HG02798 (cell line): ENCODE data around the gene WDFY4.

ENCODE experiments used
- ATAC-seq: cut with Tn5 transposase; IDR thresholded peaks from one replicate; pipeline ENCODE4 v1.9.1; 2021; ENCODE audit warnings: mild to moderate bottlenecking; ENCODE audit not compliant: unreplicated experiment, poor library complexity

Gene WDFY4

DNA sequence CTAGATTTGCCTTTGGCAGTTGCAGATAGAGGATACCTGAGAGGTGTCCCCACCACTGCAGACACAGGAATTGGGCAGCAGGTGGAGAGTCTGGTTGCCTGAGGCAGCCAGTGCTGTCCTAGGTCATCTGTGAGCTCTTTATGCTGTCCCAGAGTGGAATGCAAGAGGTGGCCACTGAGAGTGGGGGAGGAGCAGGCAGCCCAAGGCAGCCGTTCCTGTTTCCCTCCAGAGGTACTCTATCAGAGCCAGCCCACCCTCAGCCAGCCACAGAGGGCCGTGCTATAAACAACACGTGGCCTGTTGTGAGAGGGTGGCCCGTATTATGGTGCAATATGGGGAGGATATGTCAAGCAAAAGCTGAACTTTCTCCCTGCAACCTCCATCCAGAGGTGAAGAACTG lies 246.5 kb downstream of the WDFY4 start:
- ATAC-seq: no peak

DNA sequence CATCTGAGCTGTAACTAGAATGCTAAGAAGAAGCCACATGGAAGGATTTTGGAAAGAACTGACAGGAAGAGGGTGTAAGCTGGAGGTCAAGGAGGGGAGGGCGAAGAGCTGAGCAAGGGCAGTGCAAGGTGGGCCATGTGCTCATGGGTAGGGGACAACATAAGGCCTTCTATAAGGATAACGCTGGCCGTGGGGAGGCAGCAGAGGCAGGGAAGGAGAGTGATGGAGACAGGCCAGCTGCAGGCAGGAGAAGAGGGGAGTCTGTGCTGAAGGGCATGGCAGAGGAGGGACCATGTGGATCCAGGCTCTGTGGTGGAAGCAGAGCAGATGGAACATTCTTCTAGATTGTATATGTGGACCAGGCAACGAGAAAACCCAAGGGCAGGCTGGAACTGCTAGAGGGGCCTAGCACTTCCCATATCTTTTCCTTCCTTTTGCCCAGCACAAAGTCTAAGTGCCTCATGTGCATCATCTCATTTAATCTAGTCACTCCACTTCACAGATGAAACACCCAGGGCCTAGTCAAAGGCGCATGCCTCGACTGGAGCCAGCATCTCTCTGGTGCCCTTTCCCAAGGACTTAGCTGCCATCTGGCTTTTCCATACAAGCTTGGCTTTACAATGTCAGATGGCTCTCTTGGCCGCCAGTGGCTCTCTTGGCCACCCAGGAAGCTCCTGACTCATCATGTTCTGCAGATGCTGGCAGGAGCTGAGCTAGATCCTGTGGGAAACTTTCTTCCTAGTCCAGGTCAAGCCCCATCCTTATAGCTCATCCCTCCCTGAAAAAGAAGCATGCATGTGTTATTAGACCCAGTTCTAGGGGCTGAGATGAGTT lies 248.4 kb downstream of the WDFY4 start:
- ATAC-seq: no peak

DNA sequence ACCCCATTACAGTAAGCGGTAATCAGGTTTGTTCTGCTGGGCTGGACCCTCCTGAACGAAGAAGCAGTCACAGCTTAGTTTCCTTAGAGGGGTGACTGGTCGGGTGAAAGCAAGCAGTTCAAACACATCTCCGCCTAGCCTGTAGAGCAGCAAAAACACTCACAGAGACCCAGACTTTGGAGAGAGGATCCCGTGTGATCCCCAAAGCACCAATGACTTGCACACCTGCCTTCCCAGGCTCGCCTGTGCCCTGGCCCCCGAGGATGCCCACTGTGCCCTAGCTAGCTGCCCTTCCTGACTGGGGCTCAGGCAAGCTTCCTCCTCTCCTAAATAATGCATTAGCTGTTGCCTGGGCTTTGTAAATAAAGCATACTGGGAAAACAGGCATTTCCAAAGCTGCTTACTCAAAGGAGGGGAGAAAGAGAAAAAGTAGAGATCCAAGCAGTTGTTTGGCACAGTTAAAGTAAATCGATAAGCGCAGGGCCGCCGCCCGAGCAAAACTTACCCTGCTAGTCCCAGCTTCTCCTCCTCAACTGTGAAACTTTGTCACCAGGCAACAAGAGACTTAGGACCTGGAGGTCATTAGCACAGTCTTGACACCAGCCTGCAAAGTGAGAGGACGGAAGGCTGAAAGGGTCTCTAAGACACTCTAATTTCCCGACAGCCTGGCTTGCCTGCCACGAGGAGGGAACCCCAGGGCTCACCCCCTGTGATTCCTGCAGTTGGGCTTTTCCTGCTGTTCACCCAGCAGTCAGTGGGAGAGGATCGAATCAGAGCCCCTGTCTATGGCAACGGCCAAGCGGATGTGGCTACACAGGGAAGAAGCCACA lies 250.2 kb downstream of the WDFY4 start:
- ATAC-seq: no peak

DNA sequence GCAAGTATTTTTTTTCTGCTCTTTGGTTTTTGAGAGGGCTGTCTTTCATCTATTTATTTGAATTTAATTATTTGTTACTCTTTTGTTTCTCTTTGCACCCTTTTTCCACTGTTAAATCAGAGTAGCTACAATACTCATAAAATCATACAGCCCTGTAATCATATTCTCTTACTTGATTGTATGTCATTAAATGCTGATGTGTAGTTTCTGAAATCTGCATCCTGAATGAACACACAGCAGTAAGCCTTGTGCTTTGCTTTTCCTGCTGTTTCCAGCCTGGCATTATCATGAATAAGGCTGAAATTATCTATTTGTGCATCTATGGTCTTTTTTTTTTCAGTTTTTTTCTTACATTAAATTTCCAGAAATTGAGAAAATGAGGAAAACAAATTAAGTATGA lies 250.9 kb downstream of the WDFY4 start:
- ATAC-seq: no peak

DNA sequence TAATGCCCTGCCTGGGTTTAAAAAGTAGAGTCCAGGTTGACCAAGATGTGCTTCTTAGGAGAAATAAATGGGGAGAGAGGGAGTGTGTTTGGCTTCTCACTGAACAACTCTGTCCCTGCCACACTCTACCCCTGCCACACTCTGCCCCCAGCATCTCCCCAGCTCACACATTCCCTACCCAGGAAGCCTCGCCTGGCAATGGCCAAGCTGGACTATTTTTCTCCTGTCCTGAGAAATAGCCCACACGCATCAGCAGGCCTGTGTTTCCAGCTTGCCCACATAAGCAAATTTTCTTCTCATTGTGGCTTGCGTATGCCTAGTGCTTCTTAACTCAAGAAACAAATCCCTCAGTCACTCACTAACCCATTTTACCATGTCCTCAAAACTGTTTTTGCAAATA lies 253.1 kb downstream of the WDFY4 start:
- ATAC-seq: no peak

DNA sequence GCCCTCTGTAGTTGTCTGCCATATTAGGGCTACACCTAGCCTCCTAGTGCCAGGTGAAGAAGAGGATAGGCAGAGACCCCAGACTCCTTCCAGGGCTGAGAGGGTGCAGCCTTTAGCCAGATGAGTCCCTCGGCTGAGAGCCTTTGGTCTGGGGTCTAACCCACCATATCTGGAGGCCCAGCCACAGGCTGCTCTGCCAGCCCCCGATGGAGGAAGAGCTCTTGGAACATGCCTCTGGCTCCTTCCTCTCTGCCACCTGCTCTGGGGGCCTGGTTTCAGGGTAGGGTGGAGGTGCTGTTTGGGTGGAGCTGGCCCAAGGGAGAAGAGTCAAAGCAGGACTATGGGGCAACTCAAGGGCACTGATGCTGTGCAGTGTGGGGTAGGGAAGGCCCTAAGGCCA lies 253.6 kb downstream of the WDFY4 start:
- ATAC-seq: no peak

DNA sequence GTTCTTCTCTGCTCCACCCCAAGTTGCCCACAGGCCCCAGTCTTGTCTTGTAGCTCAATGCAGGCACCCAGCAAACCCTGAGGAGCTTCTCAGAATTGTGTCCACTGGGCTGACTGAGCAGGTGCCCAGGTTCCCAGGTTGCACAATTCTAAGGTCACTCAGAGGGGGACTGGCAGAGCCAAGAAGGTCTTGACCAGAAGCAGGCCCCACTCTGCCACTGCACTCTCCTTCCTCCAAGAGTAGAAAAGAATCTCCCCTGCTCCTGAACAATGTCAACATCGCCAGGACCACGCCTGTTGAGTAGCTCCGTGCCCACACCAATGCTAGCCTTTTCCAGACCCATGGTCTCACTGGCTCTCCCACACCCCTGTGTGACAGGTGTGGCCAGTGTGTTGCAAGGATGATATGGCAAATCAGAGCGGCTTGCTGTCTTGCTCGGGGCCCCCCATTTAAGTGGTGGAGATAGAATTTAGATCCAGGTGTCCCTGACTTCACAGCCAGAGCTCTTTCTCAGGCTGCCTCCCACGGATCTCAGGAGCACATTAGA lies 254.4 kb downstream of the WDFY4 start:
- no peak for ATAC-seq

DNA sequence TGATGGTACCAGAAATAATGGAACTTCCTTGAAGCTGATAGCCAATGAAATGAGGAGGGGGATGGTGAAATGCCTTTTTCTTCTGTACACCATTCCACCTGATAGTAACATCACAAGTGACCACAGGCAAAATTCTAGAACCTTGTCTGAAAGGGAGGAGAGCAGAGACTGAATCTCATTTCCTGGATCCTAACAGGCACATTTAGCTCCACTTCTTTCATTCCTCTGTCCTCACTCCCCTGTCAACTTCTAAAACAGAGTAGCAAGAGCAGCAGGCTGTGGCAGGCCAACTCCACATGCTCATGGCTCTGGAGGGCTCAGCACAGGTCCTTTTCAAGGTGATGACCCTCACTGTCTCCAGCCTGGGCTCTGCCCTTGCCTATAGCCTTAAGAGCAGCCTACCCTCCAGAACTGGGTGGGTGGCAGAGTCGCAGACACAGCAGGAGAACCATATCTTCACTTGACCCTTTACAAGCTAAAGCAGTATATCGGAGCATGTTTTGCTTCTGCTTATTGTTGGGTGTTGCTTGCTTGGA lies 255.2 kb downstream of the WDFY4 start, which contains the start of gene LRRC18:
Gene LRRC18 (minus strand): TSS at position 51 of the 536 bp plus-strand sequence. CDS start 25,685 bp downstream, outside the sequence.
- ATAC-seq: no peak

DNA sequence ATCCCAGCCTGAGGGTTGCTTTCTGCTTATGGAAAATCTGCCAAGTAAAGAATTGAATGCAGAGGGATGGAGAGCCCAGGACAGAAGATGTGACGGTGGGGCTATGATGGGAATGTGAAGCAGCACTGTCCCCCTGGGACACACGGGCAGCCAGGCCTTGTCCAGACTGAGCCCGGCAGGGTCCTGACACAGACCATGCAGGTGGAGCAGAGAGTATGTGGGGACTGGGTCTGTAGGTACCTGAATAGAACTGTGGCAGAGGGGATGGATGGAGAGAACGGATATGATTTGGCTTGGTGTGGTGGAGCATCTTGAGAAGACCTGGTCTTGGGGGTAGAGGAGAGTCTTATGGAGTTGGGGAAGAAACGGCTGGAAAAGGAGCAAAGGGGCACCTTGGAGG lies 255.7 kb downstream of the WDFY4 start:
- no peak for ATAC-seq

DNA sequence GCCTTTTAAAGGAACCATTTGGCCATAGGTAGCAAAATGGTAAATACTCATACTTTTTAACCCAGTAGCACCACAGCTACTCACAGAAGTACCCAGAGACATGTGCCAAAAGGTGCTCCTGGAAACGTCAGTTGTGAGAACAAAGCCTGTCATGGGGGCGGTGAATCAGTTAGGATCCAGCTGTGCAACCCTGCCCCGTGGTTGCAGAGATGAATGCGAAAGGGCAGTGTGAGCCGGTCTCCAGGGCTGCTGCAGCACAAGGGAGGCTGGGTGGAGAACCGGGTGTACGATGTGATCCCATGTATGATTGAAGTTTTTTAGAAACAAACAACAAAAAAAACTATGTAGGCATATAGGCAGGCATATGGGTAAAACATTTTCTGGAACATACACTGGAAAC lies 256.3 kb downstream of the WDFY4 start:
- ATAC-seq: no peak

DNA sequence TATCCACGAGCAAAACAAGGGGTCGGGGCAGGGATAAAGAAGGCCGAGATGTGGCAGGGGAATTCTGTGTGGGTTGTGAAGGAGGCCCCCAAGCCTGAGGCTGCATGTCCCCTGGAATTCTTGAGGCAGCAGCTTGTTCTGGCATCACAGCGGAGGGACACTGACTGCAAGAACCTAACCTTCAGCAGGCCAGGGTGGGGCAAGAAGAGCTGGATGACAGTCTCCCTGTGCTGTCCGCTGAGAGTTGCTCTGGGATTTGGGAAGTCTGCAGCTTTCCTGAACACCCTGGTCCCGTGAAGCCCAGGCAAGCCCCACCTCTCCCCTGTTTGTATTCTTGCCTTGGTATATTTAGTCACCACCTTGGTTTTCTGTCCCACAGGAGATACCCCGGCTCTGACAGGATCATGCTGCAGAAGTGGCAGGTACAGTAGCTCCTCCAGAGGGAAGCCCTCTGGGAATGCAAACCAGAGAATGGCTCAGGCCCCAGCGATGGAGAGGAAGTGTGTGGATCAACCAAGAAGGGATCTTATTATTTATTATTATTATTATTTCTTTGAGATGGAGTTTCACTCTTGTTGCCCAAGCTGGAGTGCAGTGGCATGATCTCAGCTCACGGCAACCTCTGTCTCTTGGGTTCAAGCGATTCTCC lies 256.9 kb downstream of the WDFY4 start:
- ATAC-seq: no peak

DNA sequence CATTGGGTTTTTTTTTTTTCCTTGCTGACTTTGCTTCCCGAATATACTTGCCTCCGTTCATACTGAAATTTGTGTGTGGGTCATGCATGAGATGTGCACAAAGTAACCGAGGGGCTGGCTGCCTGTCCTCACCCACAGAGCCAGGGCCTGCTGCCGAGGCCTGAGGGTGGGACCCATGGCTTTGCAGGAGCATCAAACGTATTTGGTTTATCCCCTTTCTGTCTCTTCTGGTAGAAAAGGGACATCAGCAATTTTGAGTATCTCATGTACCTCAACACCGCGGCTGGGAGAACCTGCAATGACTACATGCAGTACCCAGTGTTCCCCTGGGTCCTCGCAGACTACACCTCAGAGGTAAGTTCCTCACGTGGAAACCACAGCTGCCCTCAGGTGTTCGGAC lies 258.4 kb downstream of the WDFY4 start:
- no peak for ATAC-seq

DNA sequence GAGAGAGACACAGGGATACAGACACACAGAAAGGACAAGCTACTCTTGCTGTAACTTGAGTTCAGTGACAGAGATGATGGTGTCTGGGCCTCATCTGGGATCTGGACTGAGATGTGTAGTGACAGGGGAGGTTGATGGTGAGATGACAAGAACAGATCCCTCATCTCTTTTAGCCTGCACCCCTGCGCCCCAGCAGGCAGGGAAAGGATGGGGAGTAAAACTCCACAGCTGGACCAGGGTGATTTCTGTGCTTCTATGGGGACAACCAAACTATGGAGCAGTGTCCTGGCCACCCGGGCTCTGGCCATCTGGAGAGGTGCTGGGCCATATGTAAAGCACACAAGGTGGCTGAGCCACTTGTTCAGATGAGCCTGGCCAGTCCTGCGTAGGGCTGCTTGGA lies 259.5 kb downstream of the WDFY4 start:
- no peak for ATAC-seq

DNA sequence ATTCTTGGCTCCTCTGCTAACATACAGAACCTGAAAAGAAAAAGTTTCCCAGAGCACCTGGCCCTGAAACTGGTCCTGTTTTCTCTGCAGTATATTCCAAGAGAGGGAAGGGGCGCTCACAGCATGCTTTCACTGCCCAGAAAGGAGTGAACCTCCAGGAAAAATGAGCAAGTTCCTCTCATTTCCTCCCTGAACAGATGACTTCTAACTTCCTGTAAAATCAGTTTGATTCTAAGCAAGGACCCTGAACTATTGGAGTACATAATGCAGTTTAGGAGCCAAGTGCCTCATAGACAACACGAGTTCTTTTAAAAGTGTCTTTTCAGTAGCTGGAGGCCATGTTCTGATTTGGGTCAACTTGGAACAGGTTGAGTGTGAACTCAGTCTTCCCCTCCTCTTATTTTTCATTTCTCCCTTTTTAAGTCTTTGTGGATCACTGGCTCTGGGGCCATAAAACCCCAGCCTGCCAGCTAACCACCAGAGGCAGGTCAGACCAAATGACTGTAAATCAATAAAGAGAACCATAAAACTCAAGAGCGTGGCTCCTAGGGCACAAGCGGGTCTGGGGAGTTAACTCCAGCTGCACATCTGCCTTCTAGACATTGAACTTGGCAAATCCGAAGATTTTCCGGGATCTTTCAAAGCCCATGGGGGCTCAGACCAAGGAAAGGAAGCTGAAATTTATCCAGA lies 260.9 kb downstream of the WDFY4 start:
- no peak for ATAC-seq

DNA sequence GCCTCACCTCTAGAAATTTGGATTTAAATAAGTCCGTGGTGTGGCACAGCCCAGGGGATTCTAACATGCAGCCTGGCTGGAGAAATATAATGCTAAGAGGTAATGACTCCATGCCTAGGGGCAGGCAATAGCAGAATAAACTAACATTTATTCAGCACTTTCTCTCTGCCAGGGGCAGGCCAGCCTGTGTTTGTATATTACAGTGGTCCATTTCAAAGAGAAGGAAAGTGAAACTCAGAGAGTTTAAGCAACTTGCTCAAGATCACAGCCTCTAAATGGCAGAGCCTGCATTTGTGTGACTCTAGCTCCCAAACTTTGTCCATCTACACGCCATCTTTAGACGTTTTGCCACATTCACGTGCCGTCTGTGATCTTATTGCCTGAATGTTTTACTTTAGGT lies 261.7 kb downstream of the WDFY4 start:
- ATAC-seq: no peak

DNA sequence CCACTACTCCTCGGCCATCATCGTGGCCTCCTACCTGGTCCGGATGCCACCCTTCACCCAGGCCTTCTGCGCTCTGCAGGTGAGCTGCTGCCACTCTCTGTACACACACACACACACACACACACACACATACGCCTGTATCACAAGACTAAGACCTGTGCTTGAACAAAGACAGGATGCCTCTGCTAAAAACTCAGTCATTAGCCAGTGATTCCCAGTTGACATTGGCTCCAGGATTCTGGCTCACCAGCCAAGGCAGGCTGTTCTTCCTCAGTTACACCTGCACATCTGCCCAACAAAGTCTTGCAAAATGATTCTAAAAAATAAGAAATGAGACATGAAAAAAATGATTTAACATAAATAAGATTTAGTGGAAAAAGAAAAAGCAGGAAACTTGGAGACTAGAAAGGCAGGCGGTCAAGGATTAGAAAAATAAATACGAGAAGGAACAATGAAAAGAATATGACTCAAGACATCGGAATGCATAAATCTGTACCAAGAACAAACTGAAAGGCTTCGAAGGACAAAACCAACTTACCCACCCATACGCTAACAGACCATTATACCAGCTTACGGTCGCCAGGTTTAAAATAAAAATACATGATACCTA lies 262.3 kb downstream of the WDFY4 start:
- no peak for ATAC-seq

DNA sequence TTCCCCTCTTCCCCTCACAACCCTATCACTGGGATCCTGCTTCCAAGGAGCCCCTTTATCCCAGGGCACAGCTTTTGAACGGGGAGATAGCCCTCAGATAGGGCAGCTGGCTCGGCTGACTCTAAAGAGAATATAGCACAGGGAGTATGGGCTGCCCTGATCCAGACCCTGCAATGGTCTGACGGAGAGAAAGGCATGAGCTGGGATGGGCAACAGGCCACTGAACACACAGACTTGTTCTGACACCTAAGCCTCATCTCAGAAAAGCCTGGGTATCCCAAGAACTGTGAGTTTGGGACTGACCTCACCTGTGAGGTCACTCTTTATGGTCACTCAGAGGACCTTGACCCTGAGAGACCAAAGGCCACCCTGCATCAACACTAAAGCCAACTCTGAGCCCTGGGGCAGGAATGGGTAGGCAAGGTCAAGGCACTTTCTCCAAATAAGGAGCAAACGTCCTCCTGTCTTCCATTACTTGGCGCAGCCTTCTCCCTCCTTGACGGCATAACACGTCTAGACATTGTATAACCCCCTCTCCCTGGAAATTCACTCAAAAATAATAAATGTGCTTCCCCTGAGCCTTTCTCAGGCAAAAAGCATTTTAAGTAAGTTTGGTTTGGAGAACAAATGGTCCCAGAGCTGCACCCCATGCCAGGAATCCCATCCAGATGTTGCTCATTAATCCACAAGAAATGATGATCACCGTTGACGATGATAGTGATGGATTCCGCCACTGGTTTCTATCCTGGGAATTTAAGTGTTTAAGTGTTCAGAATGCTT lies 263.2 kb downstream of the WDFY4 start:
- no peak for ATAC-seq

DNA sequence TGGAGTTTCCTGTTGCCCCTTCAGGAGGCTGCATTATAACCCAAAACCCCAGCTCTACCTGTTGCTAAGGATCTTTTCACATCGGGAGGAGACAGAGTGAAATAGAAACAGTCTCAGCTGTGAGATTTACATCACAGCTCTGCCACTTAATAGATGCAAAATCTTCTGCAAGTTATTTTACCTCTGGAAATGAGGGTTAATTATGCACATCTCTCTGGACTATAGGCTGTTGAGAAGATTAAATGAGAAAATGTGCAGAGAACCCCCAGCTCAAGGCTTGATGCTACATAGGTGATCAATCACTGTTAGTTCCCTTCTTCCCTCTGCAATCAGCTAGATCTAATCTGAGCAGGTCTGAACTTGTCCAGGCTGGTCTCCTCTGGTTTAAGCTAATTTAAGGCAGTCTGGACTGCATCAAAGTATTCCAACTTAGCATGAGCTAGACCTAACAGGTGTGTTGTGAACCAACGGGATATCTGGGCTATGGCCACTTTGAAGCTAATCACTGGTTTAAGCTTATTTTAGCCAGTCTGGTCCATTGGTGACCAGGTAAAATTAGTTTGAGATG lies 263.9 kb downstream of the WDFY4 start:
- ATAC-seq: no peak
